GM08714 (cell line): ENCODE data around the gene C12orf60.

Experiments used
- H3K4me3 ChIP-seq: fragments of 200-500 bp; sonication (Bioruptor generic); 2 replicates; pipeline ENCODE4 v1.5.1; 2014; ENCODE audit warnings: mild to moderate bottlenecking, low read length, inconsistent platforms
- ZNF274 ChIP-seq: IDR thresholded peaks from 2 replicates; pipeline ENCODE4 v1.6.1; 2012; ENCODE audit warnings: mild to moderate bottlenecking, low read depth, low read length

The C12orf60 gene

GRCh38 chr12:14858513-14858912, 55.0 kb downstream of the C12orf60 start:
- no peak overlapping the region for H3K4me3 ChIP-seq
- no peak for TF ChIP-seq ZNF274

DNA sequence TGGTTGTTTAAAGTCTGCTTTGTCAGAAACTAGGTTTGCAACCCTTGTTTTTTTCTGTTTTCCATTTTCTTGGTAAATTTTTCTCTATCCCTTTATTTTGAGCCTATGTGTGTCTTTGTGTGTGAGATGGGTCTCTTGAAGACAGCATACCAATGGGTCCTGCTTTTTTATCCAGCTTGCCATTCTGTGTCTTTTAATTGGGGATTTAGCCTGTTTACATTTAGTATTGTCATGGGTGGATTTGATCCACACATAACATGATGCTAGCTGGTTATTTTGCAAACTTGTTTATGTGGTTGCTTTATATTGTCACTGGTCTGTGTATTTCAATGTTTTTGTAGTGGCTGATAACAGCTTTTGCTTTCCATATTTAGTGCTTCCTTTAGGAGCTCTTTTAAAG, 57.0 kb downstream of the C12orf60 start:
- H3K4me3 ChIP-seq = no peak overlapping the region
- no peak for TF ChIP-seq ZNF274

- no peak for TF ChIP-seq ZNF274
- no peak overlapping the region for H3K4me3 ChIP-seq
Observed at GRCh38 chr12:14868916-14869506, 65.5 kb downstream of the C12orf60 start.

DNA sequence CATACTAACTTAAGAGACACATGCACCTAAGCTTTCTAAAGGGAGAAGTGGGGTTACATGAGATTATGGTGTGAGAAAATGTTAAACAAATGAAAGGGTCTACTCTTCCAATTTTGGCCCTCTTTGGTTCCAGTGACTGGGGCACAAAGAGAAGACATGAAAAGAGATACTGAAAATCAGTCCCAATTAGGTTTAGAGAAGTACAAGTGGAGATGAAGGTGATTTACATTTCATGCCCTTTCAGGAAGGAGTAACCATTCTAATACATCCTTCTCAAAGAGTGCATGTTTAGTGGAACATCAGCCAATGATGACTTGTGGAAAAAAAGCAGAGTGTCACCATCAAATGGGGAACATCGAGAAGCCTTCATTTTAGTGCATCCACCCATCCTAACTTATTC, 67.8 kb downstream of the C12orf60 start:
- no peak overlapping the region for H3K4me3 ChIP-seq
- no peak for TF ChIP-seq ZNF274

- H3K4me3 ChIP-seq = no peak overlapping the region
- TF ChIP-seq ZNF274 = no peak
Observed at GRCh38 chr12:14871886-14872285, 68.4 kb downstream of the C12orf60 start.

DNA sequence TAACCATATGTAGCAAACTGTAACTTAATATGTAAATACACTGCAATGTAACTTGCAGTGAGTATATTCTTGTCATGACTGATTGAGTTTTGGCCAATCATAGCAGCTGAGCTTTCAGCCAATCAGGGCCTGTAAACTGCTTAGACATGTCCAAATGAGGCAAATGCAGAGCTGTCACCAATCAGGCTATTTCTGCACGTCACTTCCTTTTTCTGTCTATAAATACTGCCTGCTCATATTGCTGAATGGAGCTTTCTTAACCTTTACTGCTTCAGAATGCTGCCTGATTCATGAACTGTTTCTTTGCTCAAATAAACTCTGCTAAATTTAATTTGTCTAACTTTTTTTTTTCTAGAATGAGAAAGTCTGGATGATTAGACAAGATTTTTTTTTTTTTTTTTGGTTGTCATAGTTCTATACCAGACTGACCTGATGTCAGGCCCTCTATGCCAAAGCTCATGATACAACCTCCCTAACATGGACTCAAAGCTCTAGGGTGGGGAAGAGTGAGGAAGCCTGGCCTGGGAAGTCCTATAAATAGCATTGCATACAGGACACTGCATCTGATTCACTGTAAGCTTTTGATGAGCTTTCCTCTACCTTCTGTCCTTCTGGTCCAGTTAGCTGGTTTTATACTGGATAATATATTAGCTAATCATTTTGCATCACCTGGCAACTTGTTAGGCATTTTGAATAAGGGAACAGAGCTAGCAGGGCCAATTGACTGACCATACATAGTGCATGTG, 70.1 kb downstream of the C12orf60 start:
- no peak overlapping the region for H3K4me3 ChIP-seq
- no peak for TF ChIP-seq ZNF274
